GM19463 (cell line): ENCODE measurements around the gene PTGFR.

Source experiments
- ATAC-seq: cut with Tn5 transposase; IDR thresholded peaks from one replicate; pipeline ENCODE4 v1.9.1; 2021; ENCODE audit warnings: mild to moderate bottlenecking, moderate library complexity; ENCODE audit not compliant: unreplicated experiment

The PTGFR gene

DNA sequence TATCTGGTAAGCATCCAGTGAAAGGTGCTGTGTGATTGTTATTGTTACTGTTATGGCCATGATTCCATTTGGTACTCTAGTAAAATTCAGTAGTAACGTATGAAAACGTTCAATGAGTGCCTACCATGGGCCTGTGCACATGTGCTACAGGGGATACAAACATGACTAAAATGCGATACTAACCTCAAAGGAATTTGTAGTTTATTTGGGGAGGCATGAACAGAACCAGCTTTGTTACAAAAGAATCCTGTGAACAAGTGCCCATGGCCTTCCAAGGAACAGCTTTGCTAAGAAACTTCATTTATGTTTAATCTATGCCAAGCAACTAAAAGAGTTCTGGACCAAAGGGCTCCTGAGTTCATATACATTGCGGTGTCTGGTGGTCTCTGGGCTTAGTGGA is 28.7 kb downstream of the PTGFR start:
- no peak for ATAC-seq

- ATAC-seq, result no peak
Measured at GRCh38 chr1:78520216-78520615, 29.4 kb downstream of the PTGFR start.

- ATAC-seq, result no peak
Measured at GRCh38 chr1:78520843-78521242, 30.1 kb downstream of the PTGFR start.

DNA sequence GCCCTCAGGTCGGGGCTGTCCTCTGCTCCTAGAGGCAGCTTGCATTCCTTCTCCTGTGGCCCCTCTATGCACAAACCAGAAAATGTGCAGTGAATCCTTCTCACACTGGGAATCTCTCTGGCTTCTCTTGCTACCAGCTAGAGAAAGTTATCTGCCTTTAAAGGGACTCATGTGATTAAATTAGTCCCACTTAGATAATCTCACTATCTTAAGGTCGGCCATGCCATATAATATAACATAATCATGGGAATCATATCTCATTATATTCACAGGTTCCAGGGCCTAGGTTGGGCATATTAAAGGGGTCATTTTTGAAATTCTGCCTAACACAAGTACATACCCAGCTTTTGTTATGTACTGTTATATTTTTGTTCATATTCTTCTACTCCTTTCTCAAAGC is 31.4 kb downstream of the PTGFR start:
- ATAC-seq, result no peak

DNA sequence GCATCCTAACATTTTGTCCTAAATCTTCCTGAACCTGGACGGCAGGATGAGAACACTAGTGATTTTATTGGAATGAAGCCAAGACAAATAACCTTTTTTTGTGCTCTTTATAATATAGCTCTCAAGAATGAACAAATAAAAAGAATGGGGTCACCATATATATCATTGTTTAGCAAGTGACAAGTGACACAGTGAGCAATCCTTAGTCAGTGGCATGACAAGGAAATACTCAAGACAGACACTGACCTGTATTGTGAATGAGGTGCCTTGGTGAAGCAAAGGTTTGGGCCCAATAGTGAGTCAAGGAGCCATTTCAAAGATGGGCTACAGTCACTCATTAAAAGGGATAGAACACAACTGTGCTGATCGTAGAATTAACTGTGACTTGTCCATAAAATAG is 35.7 kb downstream of the PTGFR start:
- no peak for ATAC-seq

- no peak for ATAC-seq
Measured at GRCh38 chr1:78527706-78528105, 36.9 kb downstream of the PTGFR start.

DNA sequence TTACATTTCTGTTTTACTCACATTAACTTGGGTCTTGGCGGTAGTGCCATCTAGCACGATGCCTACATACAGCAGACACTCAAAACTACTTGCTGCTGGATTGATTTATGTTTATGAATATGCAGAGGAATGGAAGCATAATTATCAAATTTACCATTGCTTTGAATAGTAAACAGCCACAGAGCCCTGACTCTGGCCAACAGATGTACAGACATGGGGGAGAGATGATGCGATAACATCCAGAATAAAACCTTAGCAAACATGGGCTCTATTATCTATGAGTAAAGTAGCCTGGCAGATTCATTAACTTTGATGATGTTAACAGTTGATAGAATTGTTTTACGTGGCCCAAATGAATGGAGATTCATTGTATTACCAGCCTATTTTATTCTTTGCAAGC is 42.8 kb downstream of the PTGFR start:
- no peak for ATAC-seq

DNA sequence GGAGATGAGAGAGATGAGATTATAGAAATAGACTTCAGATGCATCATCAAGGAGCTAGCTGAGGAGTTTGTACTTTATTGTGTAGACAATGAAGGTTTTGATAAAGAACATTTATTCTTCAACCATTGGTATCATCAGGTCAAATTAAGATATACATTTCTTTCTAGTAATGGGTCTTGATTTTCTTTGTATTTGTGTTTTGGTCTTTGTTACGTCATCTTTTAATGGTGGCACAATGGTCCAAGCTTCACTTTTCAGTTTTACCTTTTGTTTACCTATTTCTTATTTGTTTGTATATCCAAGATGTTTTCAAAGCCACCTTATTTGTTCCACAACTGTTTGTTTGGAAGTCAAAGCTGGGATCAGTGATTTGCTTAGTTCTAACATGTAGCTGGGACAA is 44.5 kb downstream of the PTGFR start:
- no peak for ATAC-seq

GRCh38 chr1:78536427-78536826 is 45.7 kb downstream of the PTGFR start:
- ATAC-seq, result no peak

- no peak for ATAC-seq
Measured at GRCh38 chr1:78540048-78540447, 49.3 kb downstream of the PTGFR start.

- no peak for ATAC-seq
Measured at GRCh38 chr1:78541479-78541878, 50.7 kb downstream of the PTGFR start.

DNA sequence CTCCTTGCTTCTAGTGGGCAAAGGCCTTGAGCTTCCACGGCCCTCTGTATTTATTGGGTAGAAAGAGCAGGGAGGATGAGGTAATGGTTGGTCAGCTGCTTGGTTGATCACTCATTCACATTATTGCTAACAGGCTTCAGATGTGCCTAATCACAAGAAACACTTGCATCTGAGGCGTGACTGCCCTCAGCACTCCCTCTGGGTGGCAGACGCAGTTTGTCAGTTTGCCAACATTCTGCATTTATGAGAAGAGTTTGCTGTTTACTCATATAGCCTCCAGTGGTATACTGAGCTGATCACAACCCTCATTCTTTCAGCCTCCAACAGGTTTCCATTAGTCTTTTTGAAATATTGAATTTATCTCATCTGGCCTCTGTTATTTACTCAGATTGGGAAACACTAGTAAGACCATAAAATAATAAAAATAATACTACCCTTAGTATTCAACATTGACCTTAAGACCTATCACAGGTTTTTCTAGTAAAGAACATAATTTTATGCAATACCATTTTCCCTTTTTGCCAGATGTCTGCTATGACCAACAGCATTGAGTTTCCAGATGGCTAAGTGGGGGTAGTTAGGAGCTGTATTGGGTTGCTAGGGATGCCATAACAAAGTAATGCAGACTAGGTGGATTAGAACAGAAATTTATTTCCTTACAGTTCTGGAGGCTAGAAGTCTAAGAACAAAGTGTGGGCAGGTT is 53.3 kb downstream of the PTGFR start:
- no peak for ATAC-seq

- ATAC-seq, result no peak
Measured at GRCh38 chr1:78547081-78547480, 56.3 kb downstream of the PTGFR start.

DNA sequence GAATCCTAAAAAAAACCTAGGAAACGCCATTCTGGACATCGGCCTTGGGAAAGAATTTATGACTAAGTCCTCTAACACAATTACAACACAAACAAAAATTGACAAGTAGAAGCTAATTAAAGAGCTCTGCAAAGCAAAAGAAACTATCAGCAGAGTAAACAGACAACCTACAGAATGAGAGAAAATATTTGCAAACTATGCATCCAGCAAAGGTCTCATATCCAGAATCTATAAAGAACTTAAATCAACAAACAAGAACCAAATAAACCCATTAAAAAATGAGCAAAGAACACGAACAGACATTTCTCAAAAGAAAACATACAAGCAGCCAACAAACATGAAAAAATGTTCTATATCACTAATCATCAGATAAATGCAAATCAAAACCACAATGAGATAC is 58.6 kb downstream of the PTGFR start:
- no peak for ATAC-seq

- no peak for ATAC-seq
Measured at GRCh38 chr1:78549891-78550290, 59.1 kb downstream of the PTGFR start.

GRCh38 chr1:78553859-78554258 is 63.1 kb downstream of the PTGFR start:
- ATAC-seq, result no peak

DNA sequence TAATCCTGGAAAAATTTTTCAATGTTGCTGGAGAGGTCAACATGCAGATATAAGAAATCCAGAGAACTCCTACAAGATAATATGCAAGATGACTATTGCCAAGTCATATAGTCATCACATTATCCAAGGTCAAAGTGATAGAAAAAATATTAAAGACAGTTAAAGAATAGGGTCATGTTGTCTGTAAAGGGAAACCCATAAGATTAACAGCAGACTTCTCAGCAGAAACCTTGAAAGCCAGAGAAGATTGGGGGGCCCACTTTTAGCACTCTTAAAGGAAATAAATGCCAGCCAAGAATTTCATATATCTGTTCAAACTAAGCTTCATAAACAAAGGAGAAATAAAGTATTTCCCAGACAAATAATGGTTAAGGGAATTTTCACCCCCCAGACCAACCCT is 64.1 kb downstream of the PTGFR start:
- ATAC-seq, result no peak

DNA sequence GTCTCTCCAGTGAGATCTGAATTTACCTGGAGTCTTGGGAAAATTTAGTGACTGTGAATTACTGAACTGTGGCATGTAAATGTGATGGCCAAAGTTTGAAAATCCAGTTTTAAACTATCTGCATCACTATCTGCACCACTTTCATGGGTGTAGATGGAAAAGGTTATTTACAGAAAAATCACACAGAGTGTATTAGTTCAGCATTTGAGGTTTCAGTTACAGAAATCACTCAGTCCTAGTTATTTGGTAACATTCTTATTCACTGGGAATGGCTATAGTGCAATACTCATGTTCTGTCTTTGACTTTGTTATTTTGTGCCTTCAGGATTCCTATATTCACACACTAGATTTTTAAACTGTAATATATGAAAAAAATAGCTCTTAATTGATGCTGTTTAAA is 68.9 kb downstream of the PTGFR start:
- no peak for ATAC-seq

- ATAC-seq, result no peak
Measured at GRCh38 chr1:78560811-78561210, 70.0 kb downstream of the PTGFR start.

GRCh38 chr1:78561856-78562255 is 71.1 kb downstream of the PTGFR start:
- no peak for ATAC-seq

DNA sequence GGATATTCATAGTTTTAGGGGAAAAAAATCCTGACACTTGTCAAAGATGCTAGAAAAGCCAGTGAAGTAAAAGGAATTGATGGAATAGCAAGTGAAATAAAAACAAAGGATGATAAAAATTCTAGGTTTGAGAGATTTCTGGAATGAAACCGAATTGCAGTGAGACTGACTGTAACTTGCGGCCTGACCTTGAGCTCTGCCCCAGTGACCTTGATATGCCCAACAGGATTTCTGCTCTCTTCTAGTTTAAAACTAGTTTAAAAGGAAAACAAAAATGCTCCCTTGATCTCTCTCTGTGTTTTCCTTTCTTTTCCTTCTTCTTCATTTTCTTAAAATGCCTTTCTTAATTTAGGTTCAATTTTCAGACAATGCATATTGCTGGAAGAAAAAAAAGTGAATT is 74.6 kb downstream of the PTGFR start:
- no peak for ATAC-seq

GRCh38 chr1:78570539-78570938 is 79.8 kb downstream of the PTGFR start:
- no peak for ATAC-seq
